Omental fat pad (tissue), 4 donors: ENCODE results near the gene METAP1. TPM values are rescaled to one million over a fixed set of nuclear protein-coding genes. Genes with fewer than 3 reads are reported as not detected.
"Not testable (repeated sequence)": the region's sequence is repeated elsewhere in the genome, so short reads cannot be mapped to it uniquely, and the experiment has no call there.

Experiments
- ATAC-seq: fragments of 150-250 bp; one replicate; pipeline ENCODE4 v1.9.1; 2016; ENCODE audit warnings: mild to moderate bottlenecking, moderate library complexity; ENCODE audit not compliant: low FRiP score
- DNase-seq: peaks from one replicate; pipeline ENCODE4 v3.0.0-alpha.2; 2019; ENCODE audit warnings: low spot score
- total RNA-seq, 4 donors: library from RNA; depleted of rRNA; stranded (reverse); fragments of >200 nt; gene quantifications; one replicate each; pipeline ENCODE4 v1.1.0, GENCODE V29; 2016
- TF ChIP-seq, protein P1 (sequence below), 3 donors: fragments of 450-650 bp; IDR thresholded peaks; one replicate each; pipeline ENCODE4 v1.5.1; 2016 to 2017; ENCODE audit warnings: antibody characterized with exemption in 3 of 3, mild to moderate bottlenecking in 3 of 3, moderate library complexity in 2 of 3

The METAP1 gene
- total RNA-seq, 4 donors from 2014 or later = 21.7 to 37.0 (median 26.5) TPM

DNA sequence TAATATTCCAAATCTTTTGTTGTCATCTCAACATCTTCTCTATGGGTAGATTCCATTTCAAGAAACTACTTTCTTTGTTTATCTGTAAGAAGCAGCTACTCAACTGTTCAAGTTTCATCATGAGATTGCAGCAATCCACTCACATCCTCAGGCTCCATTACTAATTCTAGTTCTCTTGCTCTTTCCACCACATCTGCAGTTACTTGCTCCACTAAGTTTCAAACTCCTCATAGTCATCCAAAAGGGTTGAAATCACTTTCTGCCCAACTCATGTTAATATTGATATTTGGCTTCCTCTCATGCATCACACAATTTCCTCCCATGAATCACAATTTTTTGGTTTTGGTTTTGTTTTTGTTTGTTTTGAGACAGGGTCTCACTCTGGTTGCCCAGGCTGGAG lies 57.4 kb downstream of the METAP1 start:
- TF ChIP-seq, protein P1, sequence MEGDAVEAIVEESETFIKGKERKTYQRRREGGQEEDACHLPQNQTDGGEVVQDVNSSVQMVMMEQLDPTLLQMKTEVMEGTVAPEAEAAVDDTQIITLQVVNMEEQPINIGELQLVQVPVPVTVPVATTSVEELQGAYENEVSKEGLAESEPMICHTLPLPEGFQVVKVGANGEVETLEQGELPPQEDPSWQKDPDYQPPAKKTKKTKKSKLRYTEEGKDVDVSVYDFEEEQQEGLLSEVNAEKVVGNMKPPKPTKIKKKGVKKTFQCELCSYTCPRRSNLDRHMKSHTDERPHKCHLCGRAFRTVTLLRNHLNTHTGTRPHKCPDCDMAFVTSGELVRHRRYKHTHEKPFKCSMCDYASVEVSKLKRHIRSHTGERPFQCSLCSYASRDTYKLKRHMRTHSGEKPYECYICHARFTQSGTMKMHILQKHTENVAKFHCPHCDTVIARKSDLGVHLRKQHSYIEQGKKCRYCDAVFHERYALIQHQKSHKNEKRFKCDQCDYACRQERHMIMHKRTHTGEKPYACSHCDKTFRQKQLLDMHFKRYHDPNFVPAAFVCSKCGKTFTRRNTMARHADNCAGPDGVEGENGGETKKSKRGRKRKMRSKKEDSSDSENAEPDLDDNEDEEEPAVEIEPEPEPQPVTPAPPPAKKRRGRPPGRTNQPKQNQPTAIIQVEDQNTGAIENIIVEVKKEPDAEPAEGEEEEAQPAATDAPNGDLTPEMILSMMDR (IDR thresholded peaks at IDR 0.05) = no peak
- DNase-seq (no peak), ATAC-seq (no peak)

DNA sequence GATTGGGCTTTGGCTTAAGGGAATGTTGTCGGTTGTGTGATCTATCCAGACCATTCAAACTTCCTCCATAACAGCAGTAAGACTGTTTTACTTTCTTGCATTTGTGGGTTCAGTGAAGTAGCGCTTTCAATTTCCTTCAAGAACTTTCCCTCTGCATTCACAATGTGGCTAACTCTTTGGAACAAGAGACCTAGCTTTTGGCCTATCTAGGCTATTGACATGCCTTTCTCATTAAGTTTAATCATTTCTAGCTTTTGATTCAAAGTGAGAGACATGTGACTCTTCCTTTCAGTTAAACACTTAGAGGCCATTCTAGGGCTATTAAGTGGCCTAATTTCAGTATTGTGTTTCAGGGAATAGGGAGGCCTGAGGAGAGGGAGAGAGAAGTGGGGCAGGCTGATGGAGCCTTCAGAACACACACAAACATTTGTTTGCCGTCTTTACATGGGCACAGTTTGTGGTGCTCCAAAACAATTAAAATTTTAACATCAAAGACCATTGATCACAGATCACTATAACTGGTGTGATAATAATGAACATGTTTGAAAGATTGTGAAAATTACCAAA lies 59.0 kb downstream of the METAP1 start:
- TF ChIP-seq, protein P1 (IDR thresholded peaks at IDR 0.05) = no peak
- DNase-seq (no peak), ATAC-seq (no peak)

DNA sequence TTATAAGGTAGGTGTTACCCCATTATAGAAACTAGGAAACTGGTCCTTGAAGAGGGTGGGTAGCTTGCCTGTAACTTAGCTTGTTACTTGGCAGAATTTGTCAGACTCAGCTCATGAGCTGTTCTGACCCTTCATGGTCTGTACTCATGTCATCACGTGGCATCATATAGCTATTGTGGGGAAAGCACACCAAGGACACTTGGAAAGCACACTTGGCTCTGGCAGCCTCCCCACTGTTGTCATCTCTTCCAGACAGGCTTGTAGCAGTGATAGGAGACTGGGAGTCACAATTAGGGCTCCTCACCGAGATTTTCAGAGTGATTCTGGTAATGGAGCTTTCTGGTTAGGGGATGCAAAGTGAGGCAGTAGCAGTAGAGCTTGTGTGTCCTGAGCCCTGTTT lies 62.7 kb downstream of the METAP1 start:
- TF ChIP-seq, protein P1 (IDR thresholded peaks at IDR 0.05) = no peak
- no peak for ATAC-seq
- DNase-seq = no peak

DNA sequence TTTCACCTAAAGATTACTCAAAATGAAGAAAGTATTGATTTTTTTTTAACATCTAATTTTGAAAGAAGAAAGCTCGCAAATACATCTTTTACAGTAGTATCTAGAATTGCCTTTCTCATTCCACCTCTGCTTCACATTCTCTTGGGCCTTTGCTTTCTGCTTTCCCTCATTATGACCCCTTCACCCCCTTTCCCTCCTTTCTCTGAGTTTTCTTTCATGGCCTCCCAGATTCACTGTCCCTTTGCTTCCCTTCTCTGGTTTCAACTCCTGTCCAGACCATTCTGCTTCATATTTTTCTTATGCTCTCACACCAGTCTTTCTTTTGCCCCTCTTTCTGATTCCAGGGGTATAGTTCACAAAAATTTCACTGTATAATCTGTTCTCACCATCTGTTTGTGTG lies 64.0 kb downstream of the METAP1 start:
- TF ChIP-seq, protein P1 (IDR thresholded peaks at IDR 0.05) = no peak
- DNase-seq (no peak), ATAC-seq (no peak)

DNA sequence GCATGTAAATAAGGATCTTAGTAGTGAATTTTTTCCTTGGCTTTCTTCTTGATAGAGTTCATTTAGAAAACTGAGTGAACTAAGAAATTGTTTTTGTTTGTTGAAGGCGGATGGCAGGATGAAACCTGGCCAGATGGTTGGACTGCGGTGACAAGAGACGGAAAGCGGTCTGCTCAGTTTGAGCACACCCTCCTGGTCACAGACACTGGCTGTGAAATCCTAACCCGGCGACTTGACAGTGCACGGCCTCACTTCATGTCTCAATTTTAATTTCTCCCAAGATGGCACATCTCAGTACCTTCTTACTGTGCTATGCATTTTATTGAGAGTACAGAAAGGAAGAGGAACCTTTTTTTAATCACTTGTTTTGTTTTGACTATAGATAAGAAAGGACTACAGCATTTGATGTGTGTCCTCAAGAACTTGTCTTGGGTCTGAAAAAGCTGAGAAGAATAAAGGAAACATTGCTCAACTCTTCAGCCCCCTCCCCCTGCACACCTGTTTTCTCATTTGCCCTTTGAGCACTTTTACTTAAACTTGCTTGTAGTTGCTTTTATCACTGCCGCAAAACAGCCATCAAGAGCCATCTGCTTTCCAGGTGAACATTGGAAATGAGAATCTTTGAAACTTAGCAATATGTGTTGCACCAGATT lies 65.7 kb downstream of the METAP1 start:
- no peak for DNase-seq
- ATAC-seq = no peak
- TF ChIP-seq, protein P1 (IDR thresholded peaks at IDR 0.05) = no peak

DNA sequence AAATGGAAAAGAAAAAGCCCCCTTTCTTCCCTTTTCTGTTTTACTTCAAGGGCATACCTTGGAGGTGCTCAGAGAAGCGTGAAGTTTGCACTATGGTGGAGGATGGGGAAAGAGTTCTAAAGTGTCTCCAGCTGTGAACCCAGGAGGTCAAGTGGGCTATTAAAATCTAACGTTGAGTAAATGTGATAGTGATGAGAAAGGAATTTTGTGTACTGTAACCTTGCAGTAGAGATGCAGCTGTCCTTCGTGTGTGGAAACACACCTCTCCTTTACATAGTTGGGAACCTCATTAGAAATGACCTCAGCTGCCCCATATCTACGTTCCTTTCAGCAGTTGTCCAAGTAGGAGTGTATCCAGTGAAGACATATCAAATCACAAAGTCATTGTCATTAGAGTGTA lies 66.6 kb downstream of the METAP1 start:
- ATAC-seq (no peak), DNase-seq (no peak)
- TF ChIP-seq, protein P1 (IDR thresholded peaks at IDR 0.05) = no peak

DNA sequence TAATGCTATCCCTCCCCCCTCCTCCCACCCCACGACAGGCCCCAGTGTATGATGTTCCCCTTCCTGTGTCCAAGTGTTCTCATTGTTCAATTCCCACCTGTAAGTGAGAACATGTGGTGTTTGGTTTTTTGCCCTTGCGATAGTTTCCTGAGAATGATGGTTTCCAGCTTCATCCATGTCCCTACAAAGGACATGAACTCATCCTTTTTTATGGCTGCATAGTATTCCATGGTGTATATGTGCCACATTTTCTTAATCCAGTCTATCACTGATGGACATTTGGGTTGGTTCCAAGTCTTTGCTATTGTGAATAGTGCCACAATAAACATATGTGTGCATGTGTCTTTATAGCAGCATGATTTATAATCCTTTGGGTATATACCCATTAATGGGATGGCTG lies 70.0 kb downstream of the METAP1 start:
- ATAC-seq, DNase-seq: not testable (repeated sequence)
